GM19452 (cell line): ENCODE results near the gene AGFG2.

Experiments used
- ATAC-seq: cut with Tn5 transposase; IDR thresholded peaks from one replicate; pipeline ENCODE4 v1.9.1; 2021; ENCODE audit not compliant: unreplicated experiment

AGFG2 gene

DNA sequence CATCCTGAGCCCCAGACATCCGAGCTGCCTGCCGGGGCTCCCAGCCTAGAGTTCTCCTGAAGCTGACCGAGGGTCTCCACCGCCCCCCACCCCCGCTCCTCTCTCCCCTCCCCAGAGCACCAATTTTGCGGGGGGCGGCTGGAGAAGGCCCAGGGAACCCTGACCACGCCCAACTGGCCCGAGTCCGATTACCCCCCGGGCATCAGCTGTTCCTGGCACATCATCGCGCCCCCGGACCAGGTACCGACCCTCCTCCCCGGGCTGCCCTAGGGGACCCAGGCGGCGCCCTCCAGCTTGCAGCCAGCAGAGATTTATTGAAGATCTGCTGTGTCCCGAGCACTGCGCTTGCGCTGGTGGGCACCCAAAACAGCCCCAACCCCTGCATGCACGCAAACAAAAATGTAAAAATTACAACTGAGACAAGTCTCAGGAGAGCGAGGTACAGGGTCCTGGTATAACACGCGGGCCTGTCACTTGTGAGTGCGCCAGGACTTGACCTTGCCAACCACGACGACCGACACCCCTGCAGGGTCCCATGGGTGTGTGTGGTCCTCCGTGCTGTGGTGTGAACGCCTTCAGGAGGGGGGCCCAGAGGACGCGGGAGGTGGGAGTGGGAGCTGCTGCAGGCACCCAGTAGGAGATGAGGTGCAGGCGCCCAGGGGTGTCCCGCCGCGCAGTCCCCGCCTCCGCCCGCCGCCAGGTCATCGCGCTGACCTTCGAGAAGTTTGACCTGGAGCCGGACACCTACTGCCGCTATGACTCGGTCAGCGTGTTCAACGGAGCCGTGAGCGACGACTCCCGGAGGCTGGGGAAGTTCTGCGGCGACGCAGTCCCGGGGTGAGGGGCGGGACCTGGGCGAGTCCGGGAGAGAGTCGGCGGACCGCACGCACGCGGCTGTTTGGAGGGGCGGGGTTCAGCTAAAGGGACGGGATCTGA lies 66.2 kb downstream of the AGFG2 start:
- no peak for ATAC-seq

GRCh38 chr7:100606313-100606712 lies 67.3 kb downstream of the AGFG2 start:
- no peak for ATAC-seq

DNA sequence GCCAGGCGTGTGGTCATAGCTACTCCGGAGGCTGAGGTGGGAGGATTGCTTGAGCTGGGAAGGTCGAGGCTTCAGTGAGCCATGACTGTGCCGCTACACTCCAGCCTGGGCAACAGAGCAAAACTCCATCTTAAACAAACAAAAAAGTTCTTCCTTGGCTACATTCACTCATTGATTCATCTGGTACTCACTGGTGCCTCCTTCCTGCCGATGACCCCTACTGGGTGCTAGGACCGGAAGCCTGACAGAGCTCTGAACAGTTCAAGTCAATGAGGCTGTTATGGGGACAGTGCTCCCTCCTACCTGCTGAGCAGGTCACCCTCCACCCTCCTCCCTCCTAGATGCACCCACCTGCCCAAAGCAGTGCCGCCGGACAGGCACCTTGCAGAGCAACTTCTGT lies 68.1 kb downstream of the AGFG2 start:
- no peak for ATAC-seq

DNA sequence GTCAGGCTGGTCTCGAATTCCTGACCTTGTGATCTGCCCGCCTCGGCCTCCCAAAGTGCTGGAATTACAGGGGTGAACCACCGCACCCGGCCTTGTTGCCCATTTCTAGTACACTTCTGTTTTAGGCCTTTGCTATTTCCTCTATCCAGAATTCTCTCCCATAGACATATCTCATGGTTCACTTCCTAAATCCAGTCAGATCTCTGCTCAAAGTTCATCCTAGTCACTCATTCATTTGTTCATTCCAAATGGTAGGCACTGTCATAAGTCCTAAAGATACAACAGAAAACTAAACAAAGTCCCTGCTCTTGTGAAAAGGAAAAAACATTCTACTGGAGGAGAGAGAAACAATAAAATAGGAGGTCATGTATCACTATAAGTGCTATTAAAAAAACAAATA lies 71.0 kb downstream of the AGFG2 start:
- ATAC-seq = no peak

GRCh38 chr7:100611983-100612729 lies 73.2 kb downstream of the AGFG2 start, which contains the start of gene MOSPD3:
Gene MOSPD3, plus strand, starts transcription at chr7:100612540. Its CDS starts 252 bp downstream, at chr7:100612792.
- ATAC-seq = peak; percentile 89

- no peak for ATAC-seq
Measured at GRCh38 chr7:100612730-100613390, 73.9 kb downstream of the AGFG2 start.

- no peak for ATAC-seq
Measured at GRCh38 chr7:100613412-100614175, 74.6 kb downstream of the AGFG2 start.

DNA sequence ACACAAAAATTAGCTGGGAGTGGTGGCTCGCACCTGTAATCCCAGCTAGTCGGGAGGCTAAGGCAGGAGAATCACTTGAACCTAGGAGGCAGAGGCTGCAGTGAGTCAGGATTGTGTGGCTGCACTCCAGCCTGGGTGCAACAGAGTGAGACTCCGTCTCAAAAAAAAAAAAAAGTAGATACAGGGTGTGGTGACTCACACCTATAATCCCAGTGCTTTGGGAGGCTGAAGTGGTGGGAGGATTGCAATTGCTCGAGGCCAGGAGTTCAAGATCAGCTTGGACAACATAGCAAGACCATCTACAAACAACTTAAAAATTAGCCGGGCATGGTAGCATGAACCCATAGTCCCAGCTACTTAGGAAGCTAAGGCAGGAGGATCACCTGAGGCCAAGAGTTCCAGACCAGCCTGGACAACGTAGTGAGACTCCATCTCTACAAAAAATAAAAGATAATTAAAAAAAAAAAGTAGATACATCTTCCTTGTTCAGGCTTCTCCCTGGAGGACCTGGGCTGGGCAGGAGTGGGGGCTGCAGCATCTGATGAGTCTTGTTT lies 75.4 kb downstream of the AGFG2 start:
- ATAC-seq = no peak
